Activated T-cell treated with anti-CD3 and anti-CD28 coated beads, Interleukin-2, amount 50 U/mL, for 24 hours (primary cell): ENCODE measurements around the gene IFT27.

Source experiments
- DNase-seq: peaks from one replicate; pipeline ENCODE4 v3.0.0-alpha.2; 2020
- H3K27ac Mint-ChIP-seq: 2 replicates; pipeline ENCODE4 v1.8.0; 2020; ENCODE audit warnings: mild to moderate bottlenecking, mixed read lengths
- H3K27me3 Mint-ChIP-seq: 2 replicates; pipeline ENCODE4 v1.8.0; 2020; ENCODE audit warnings: mixed read lengths
- H3K36me3 Mint-ChIP-seq: 2 replicates; pipeline ENCODE4 v1.8.0; 2020; ENCODE audit warnings: low read depth, mixed read lengths
- H3K4me1 Mint-ChIP-seq: 2 replicates; pipeline ENCODE4 v1.8.0; 2020; ENCODE audit warnings: low read depth, mixed read lengths
- H3K4me3 Mint-ChIP-seq: 2 replicates; pipeline ENCODE4 v1.8.0; 2020; ENCODE audit warnings: mild to moderate bottlenecking, moderate library complexity, mixed read lengths
- H3K9me3 Mint-ChIP-seq: 2 replicates; pipeline ENCODE4 v1.8.0; 2020; ENCODE audit warnings: mixed read lengths

The IFT27 gene

GRCh38 chr22:36753120-36753802 lies 22.7 kb downstream of the IFT27 start:
- no peak overlapping the region for H3K27ac Mint-ChIP-seq
- H3K27me3 Mint-ChIP-seq = peaks cover 18% of the 10 kb centered on the region
- DNase-seq = no peak
- H3K4me3 Mint-ChIP-seq = no peak overlapping the region
- H3K36me3 Mint-ChIP-seq = no peaks in the 10 kb centered on the region
- H3K4me1 Mint-ChIP-seq = peaks cover 1% of the 10 kb centered on the region
- no peaks in the 10 kb centered on the region for H3K9me3 Mint-ChIP-seq

- peaks cover 18% of the 10 kb centered on the region for H3K27me3 Mint-ChIP-seq
- no peak overlapping the region for H3K27ac Mint-ChIP-seq
- no peak for DNase-seq
- H3K4me1 Mint-ChIP-seq = no peaks in the 10 kb centered on the region
- no peaks in the 10 kb centered on the region for H3K9me3 Mint-ChIP-seq
- no peaks in the 10 kb centered on the region for H3K36me3 Mint-ChIP-seq
- no peak overlapping the region for H3K4me3 Mint-ChIP-seq
These were observed 29.4 kb downstream of the IFT27 start for GRCh38 chr22:36746375-36746970.

GRCh38 chr22:36745301-36745995 lies 30.5 kb downstream of the IFT27 start:
- no peak overlapping the region for H3K27ac Mint-ChIP-seq
- DNase-seq = no peak
- H3K4me1 Mint-ChIP-seq = no peaks in the 10 kb centered on the region
- H3K4me3 Mint-ChIP-seq = no peak overlapping the region
- peaks cover 18% of the 10 kb centered on the region for H3K27me3 Mint-ChIP-seq
- H3K9me3 Mint-ChIP-seq = no peaks in the 10 kb centered on the region
- H3K36me3 Mint-ChIP-seq = no peaks in the 10 kb centered on the region

- Mint-ChIP-seq H3K27ac (no peak overlapping the region), H3K4me3 (no peak overlapping the region)
These were observed 31.1 kb downstream of the IFT27 start for GRCh38 chr22:36744791-36745190.

GRCh38 chr22:36744413-36744765 lies 31.5 kb downstream of the IFT27 start:
- Mint-ChIP-seq H3K4me3 (no peak overlapping the region), H3K27me3 (peaks cover 21% of the 10 kb centered on the region), H3K27ac (no peak overlapping the region), H3K36me3 (no peaks in the 10 kb centered on the region), H3K4me1 (no peaks in the 10 kb centered on the region), H3K9me3 (no peaks in the 10 kb centered on the region)
- no peak for DNase-seq

More at GRCh38 chr22:36744791-36745190, 31.1 kb downstream of the IFT27 start:
- Mint-ChIP-seq H3K9me3 (no peaks in the 10 kb centered on the region), H3K27me3 (peaks cover 21% of the 10 kb centered on the region), H3K4me1 (no peaks in the 10 kb centered on the region), H3K36me3 (no peaks in the 10 kb centered on the region)
- DNase-seq = no peak

- Mint-ChIP-seq H3K9me3 (no peaks in the 10 kb centered on the region), H3K36me3 (no peaks in the 10 kb centered on the region), H3K27ac (no peak overlapping the region), H3K4me1 (no peaks in the 10 kb centered on the region), H3K27me3 (peaks cover 25% of the 10 kb centered on the region), H3K4me3 (no peak overlapping the region)
- no peak for DNase-seq
These were observed 32.1 kb downstream of the IFT27 start for GRCh38 chr22:36743591-36744412.

GRCh38 chr22:36743011-36743410 lies 32.9 kb downstream of the IFT27 start:
- no peaks in the 10 kb centered on the region for H3K4me1 Mint-ChIP-seq
- no peak for DNase-seq
- H3K36me3 Mint-ChIP-seq = no peaks in the 10 kb centered on the region
- H3K9me3 Mint-ChIP-seq = no peaks in the 10 kb centered on the region
- H3K4me3 Mint-ChIP-seq = no peak overlapping the region
- no peak overlapping the region for H3K27ac Mint-ChIP-seq
- peaks cover 32% of the 10 kb centered on the region for H3K27me3 Mint-ChIP-seq

GRCh38 chr22:36741968-36742367 lies 34.0 kb downstream of the IFT27 start:
- no peak for DNase-seq
- H3K36me3 Mint-ChIP-seq = no peaks in the 10 kb centered on the region
- peaks cover 40% of the 10 kb centered on the region for H3K27me3 Mint-ChIP-seq
- H3K9me3 Mint-ChIP-seq = no peaks in the 10 kb centered on the region
- H3K27ac Mint-ChIP-seq = no peak overlapping the region
- H3K4me3 Mint-ChIP-seq = no peak overlapping the region
- no peaks in the 10 kb centered on the region for H3K4me1 Mint-ChIP-seq

GRCh38 chr22:36741204-36741793 lies 34.6 kb downstream of the IFT27 start:
- DNase-seq = no peak
- H3K4me3 Mint-ChIP-seq = no peak overlapping the region
- H3K4me1 Mint-ChIP-seq = no peaks in the 10 kb centered on the region
- H3K36me3 Mint-ChIP-seq = no peaks in the 10 kb centered on the region
- no peaks in the 10 kb centered on the region for H3K9me3 Mint-ChIP-seq
- H3K27ac Mint-ChIP-seq = no peak overlapping the region
- peaks cover 41% of the 10 kb centered on the region for H3K27me3 Mint-ChIP-seq

GRCh38 chr22:36740716-36741115 lies 35.2 kb downstream of the IFT27 start:
- H3K4me1 Mint-ChIP-seq = no peaks in the 10 kb centered on the region
- H3K36me3 Mint-ChIP-seq = no peaks in the 10 kb centered on the region
- no peak for DNase-seq
- H3K27ac Mint-ChIP-seq = no peak overlapping the region
- H3K9me3 Mint-ChIP-seq = no peaks in the 10 kb centered on the region
- no peak overlapping the region for H3K4me3 Mint-ChIP-seq
- peaks cover 42% of the 10 kb centered on the region for H3K27me3 Mint-ChIP-seq

- Mint-ChIP-seq H3K27me3 (peaks cover 45% of the 10 kb centered on the region), H3K36me3 (no peaks in the 10 kb centered on the region), H3K4me1 (no peaks in the 10 kb centered on the region), H3K4me3 (no peak overlapping the region), H3K27ac (no peak overlapping the region), H3K9me3 (no peaks in the 10 kb centered on the region)
- no peak for DNase-seq
These were observed 36.7 kb downstream of the IFT27 start for GRCh38 chr22:36739185-36739584.

GRCh38 chr22:36738416-36739020 lies 37.4 kb downstream of the IFT27 start:
- H3K4me3 Mint-ChIP-seq = no peak overlapping the region
- DNase-seq = no peak
- no peak overlapping the region for H3K27ac Mint-ChIP-seq
- no peaks in the 10 kb centered on the region for H3K4me1 Mint-ChIP-seq
- no peaks in the 10 kb centered on the region for H3K9me3 Mint-ChIP-seq
- no peaks in the 10 kb centered on the region for H3K36me3 Mint-ChIP-seq
- H3K27me3 Mint-ChIP-seq = peaks cover 44% of the 10 kb centered on the region

- DNase-seq = no peak
- Mint-ChIP-seq H3K36me3 (no peaks in the 10 kb centered on the region), H3K4me3 (no peak overlapping the region), H3K27me3 (peaks cover 42% of the 10 kb centered on the region), H3K27ac (no peak overlapping the region), H3K4me1 (no peaks in the 10 kb centered on the region), H3K9me3 (no peaks in the 10 kb centered on the region)
These were observed 38.1 kb downstream of the IFT27 start for GRCh38 chr22:36737776-36738175.

GRCh38 chr22:36736701-36737320 lies 39.1 kb downstream of the IFT27 start:
- H3K36me3 Mint-ChIP-seq = no peaks in the 10 kb centered on the region
- H3K9me3 Mint-ChIP-seq = no peaks in the 10 kb centered on the region
- H3K27me3 Mint-ChIP-seq = peaks cover 48% of the 10 kb centered on the region
- H3K4me3 Mint-ChIP-seq = no peak overlapping the region
- DNase-seq = no peak
- H3K27ac Mint-ChIP-seq = no peak overlapping the region
- no peaks in the 10 kb centered on the region for H3K4me1 Mint-ChIP-seq
